ENCODE measurements around the gene TAF1. TPM values are rescaled to one million over a fixed set of nuclear protein-coding genes. Genes with fewer than 3 reads are reported as not detected.
"Not testable (repeated sequence)": the region's sequence is repeated elsewhere in the genome, so short reads cannot be mapped to it uniquely, and the experiment has no call there.

Gene TAF1, protein sequence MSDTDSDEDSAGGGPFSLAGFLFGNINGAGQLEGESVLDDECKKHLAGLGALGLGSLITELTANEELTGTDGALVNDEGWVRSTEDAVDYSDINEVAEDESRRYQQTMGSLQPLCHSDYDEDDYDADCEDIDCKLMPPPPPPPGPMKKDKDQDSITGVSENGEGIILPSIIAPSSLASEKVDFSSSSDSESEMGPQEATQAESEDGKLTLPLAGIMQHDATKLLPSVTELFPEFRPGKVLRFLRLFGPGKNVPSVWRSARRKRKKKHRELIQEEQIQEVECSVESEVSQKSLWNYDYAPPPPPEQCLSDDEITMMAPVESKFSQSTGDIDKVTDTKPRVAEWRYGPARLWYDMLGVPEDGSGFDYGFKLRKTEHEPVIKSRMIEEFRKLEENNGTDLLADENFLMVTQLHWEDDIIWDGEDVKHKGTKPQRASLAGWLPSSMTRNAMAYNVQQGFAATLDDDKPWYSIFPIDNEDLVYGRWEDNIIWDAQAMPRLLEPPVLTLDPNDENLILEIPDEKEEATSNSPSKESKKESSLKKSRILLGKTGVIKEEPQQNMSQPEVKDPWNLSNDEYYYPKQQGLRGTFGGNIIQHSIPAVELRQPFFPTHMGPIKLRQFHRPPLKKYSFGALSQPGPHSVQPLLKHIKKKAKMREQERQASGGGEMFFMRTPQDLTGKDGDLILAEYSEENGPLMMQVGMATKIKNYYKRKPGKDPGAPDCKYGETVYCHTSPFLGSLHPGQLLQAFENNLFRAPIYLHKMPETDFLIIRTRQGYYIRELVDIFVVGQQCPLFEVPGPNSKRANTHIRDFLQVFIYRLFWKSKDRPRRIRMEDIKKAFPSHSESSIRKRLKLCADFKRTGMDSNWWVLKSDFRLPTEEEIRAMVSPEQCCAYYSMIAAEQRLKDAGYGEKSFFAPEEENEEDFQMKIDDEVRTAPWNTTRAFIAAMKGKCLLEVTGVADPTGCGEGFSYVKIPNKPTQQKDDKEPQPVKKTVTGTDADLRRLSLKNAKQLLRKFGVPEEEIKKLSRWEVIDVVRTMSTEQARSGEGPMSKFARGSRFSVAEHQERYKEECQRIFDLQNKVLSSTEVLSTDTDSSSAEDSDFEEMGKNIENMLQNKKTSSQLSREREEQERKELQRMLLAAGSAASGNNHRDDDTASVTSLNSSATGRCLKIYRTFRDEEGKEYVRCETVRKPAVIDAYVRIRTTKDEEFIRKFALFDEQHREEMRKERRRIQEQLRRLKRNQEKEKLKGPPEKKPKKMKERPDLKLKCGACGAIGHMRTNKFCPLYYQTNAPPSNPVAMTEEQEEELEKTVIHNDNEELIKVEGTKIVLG (N-terminal part only)
- total RNA-seq (2014; rRNA removed; shearing (Covaris generic)) (30.2 and 50.8 TPM in 2 replicates), total RNA-seq (2022) (48.2 and 52.2 TPM in 2 replicates), Bru-seq, nascent RNA (percentile 77 among the genes with signal in this experiment), BruChase-seq, experiment 1, labeled RNA remaining after a 6-hour chase (percentile 85 among the genes with signal in this experiment), BruChase-seq, experiment 2, labeled RNA remaining after a 2-hour chase (percentile 84 among the genes with signal in this experiment)
- long read RNA-seq, full-length matches to known transcripts = 1 of 20 reads
- long read RNA-seq, partial matches to known transcripts = 6 of 20 reads
- long read RNA-seq, other reads (novel, unspliced or antisense) = 13 of 20 reads

DNA sequence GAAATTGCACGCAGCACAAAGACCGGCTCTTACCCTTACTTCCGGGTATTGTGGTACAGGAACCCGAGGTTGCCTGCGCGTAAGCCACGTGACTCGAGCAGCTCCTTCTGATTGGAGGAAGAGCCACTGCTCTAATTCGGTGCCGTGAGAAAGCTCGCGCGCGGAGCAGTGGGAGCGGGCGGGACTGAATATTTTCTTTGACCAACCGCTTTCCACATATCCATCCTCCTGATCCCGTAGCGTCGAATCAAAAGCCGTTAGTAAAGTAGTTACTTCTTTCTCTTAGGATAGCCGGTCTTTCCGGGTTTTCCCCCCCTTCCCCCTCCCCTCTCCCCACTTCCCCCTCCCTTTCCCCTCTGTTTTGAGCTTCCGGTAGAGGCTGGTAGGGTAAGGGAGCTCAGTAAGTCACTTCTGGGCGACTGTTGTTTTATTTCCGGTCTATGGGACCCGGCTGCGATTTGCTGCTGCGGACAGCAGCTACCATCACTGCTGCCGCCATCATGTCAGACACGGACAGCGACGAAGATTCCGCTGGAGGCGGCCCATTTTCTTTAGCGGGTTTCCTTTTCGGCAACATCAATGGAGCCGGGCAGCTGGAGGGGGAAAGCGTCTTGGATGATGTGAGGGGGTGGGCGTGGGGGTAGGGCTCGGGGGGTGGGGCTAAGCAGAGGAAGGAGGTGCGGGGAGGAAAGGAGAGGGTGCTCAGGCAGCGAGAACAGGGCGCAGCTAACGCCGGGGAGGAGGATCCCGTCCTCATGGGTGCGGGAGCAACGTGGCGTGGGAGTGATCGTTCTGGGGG is at the start of gene TAF1:
TAF1 (plus strand) TSS at position 483 of the 799 bp plus-strand sequence; CDS start at position 501, 18 bp downstream.
- no peaks in the 10 kb centered on the region for H4K20me1 ChIP-seq (ENCODE audit: insufficient read depth, low read length)
- peak within 1 kb of the TSS; percentile 94 for H3K4me2 ChIP-seq (ENCODE audit: low read length)
- CTCF ChIA-PET (ENCODE audit: unreplicated experiment) = interaction anchor here (0.5 kb wide), 1 partner anchor 168 kb away, joined by 3 read pairs; no protein-coding TSS in a partner anchor
- H3K4me3 ChIP-seq (ENCODE audit: low read depth, low read length, poor library complexity, severe bottlenecking) = peak within 1 kb of the TSS; percentile 95
- no peaks in the 10 kb centered on the region for H3K9me3 ChIP-seq (ENCODE audit: low read length)
- peaks cover 27% of the 10 kb centered on the region for H3K36me3 ChIP-seq (ENCODE audit: insufficient read depth, low read length)
- intact Hi-C loops (cut with micrococcal nuclease; ENCODE audit: unreplicated experiment) = loop anchor here (1.0 to 2.0 kb wide), 2 partner anchors 112 to 167 kb away; partner anchors contain the start of genes OGT and ZMYM3
- H3K9me2 ChIP-seq (ENCODE audit: insufficient read depth, low read length) = no peaks in the 10 kb centered on the region
- no TSS peak for BruUV-seq (replicated peaks)
- peak within 1 kb of the TSS; percentile 87 for H3K27ac ChIP-seq (ENCODE audit: low read depth, low read length, poor library complexity, severe bottlenecking)
- peaks cover 36% of the 10 kb centered on the region for H3K79me2 ChIP-seq (ENCODE audit: insufficient read depth, low read depth, low read length)
- H2AFZ ChIP-seq (ENCODE audit: low read length) = peak within 1 kb of the TSS; percentile 69; the same call in 1 of the 2 replicates
- DNase-seq (ENCODE audit: low spot score) = peak; percentile 96
- POLR2A ChIA-PET = interaction anchor here (0.6 to 2.1 kb wide), 22 partner anchors 9 to 267 kb away, joined by 3 to 18 read pairs (median 4); partner anchors contain the start of genes CXCR3, IL2RG, MED12 and NONO
- peaks cover 19% of the 10 kb centered on the region for H3K4me1 ChIP-seq (ENCODE audit: insufficient read depth, low read length, poor library complexity, severe bottlenecking)
- TF ChIP-seq, protein P1, sequence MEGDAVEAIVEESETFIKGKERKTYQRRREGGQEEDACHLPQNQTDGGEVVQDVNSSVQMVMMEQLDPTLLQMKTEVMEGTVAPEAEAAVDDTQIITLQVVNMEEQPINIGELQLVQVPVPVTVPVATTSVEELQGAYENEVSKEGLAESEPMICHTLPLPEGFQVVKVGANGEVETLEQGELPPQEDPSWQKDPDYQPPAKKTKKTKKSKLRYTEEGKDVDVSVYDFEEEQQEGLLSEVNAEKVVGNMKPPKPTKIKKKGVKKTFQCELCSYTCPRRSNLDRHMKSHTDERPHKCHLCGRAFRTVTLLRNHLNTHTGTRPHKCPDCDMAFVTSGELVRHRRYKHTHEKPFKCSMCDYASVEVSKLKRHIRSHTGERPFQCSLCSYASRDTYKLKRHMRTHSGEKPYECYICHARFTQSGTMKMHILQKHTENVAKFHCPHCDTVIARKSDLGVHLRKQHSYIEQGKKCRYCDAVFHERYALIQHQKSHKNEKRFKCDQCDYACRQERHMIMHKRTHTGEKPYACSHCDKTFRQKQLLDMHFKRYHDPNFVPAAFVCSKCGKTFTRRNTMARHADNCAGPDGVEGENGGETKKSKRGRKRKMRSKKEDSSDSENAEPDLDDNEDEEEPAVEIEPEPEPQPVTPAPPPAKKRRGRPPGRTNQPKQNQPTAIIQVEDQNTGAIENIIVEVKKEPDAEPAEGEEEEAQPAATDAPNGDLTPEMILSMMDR (conservative IDR thresholded peaks at IDR 0.05; ENCODE audit: low read length) = no peak
- TF ChIP-seq EZH2phosphoT487 (IDR thresholded peaks at IDR 0.05; ENCODE audit: borderline replicate concordance, low read depth, low read length) = no peak

- H3K79me2 ChIP-seq (ENCODE audit: insufficient read depth, low read depth, low read length); H4K20me1 ChIP-seq (ENCODE audit: insufficient read depth, low read length); H3K27ac ChIP-seq (ENCODE audit: low read depth, low read length, poor library complexity, severe bottlenecking); H3K9me3 ChIP-seq (ENCODE audit: low read length); CTCF ChIA-PET (ENCODE audit: unreplicated experiment); DNase-seq (ENCODE audit: low spot score); H3K4me3 ChIP-seq (ENCODE audit: low read depth, low read length, poor library complexity, severe bottlenecking); H3K9me2 ChIP-seq (ENCODE audit: insufficient read depth, low read length); H3K4me2 ChIP-seq (ENCODE audit: low read length); H2AFZ ChIP-seq (ENCODE audit: low read length); BruUV-seq (replicated peaks); H3K36me3 ChIP-seq (ENCODE audit: insufficient read depth, low read length); POLR2A ChIA-PET; H3K4me1 ChIP-seq (ENCODE audit: insufficient read depth, low read length, poor library complexity, severe bottlenecking); intact Hi-C loops (cut with micrococcal nuclease; ENCODE audit: unreplicated experiment): not testable (repeated sequence)
Observed at GRCh38 chrX:71316959-71317358, 49.2 kb upstream of the TAF1 start.
